ENCODE results near the gene CCNH.
A peak's percentile ranks its signal among the peaks of the same experiment; 100 is the strongest.

CCNH gene

DNA sequence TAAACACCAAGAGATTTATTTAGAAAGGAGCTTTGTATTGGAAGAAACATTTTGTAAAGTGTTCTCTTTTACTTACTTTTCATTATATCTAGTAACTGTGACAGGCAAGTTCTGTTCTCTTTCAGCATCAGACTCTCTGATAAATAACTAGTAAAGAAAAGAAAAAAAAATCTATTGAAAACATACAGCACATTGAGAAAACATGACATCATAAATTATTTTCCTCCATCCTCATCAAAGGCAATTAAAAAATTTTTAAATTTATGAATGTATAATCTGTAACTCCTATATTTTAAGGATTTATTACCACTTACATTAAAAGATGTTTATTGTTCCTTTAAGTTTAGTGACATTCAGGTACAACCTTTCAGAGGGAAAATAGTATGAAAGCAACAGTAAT is 11.1 kb downstream of the CCNH start:
- no peak for DNase-seq

DNA sequence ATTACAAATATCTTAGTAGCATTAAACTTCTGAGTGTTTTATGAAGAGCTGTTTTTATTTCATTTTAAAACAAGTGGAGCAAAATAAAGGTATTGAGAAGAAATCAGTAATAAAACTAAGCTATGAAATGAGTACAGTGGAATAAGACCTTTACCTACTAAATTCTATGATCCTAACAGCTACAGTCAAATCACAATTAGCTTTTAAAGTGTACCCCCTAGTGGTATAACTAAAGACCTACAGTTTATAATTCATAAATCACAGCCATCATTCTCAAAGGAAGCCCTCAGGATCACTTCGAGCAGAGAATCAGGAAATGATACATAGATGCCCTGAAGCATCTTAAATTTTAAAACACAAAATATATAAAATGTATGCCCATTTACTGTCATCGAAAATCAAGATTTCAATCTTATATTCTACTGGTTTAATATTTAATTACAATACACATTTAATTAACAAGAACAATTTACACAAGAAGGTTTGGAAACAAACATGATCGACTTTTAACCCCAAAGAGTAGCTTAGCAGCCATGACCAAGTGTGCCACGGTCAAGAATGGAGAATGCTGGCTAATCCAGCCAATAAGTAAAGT is 12.3 kb downstream of the CCNH start:
- peak; percentile 2 for DNase-seq

DNA sequence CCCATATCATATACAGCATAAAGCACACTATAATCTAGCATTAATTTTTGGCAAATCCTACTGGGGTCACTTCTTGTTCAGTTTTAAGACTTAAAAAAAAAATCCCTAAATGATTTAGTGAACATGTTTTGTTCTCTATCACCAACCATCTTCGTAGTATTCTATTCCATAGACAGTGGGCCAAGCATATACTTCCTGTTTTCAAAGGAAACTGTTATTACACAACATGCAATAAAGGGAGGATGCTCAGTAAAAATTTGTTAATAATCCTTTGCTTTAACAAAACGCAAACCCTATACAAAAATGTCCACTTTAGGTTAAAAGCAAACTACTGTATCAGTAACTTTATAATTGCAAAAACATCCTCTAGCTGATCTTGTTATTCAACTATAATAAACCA is 13.0 kb downstream of the CCNH start:
- no peak for DNase-seq

DNA sequence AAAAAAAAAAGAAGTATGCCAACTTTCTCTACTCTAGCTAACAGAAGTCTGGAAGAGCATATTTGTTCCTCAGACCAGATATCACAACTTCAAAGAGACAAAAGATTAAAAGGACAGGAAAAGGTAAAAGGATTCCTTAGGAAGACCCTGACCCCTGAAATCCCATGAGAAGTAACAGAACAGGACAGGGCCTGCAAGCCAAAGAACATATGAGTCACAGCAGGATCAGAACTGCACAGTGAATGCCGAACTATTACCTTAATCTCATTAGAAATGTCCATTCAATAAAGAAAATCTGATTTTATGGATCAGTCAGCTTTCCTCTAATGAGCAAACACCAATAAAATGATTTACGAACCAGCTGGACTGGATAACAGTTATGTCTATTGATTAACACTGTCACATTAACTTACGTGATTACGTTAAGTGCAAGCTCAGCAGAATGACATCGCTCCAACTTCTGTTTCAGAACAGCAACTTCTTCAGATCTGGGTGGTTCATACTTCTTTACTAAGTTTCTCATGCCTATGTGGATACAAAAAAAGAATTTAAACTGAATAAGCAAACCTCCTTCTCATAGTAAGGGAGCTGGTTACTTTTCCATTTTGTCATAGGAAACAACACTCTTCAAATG is 13.6 kb downstream of the CCNH start:
- DNase-seq = no peak

DNA sequence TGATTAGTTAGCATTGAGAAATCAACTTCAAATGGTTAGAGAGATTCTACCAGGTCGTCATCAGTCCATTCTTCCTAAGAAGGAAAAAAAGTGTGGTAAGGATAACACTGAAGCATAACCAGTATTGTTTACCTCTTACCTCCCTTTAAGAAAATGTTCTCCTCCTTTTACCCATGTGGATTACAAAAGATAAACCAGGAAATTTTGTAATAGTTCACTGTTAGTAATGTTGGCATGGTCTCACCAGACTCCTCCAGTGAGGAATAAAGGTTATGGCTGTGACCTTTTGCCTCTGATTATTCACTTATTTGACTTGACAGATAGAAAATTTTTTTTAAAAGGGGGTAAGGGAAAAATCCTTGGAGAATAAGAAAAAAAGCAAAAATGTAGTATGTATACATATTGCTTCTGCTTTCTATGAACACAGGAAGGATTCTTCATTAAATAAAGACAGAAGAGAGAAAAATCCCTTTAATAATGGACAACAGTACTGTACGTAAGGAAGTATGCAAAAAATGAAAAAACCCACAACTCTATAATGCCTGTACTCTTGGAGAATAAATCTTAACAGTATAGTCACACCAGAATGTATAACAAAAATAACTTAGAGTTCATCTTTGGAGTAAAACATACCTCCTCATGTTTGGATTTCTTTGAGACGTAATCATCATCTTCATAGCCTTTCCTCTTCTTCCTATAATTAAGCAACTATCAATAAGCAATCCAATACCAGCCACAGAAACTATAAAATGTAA is 18.1 kb downstream of the CCNH start:
- DNase-seq = no peak

DNA sequence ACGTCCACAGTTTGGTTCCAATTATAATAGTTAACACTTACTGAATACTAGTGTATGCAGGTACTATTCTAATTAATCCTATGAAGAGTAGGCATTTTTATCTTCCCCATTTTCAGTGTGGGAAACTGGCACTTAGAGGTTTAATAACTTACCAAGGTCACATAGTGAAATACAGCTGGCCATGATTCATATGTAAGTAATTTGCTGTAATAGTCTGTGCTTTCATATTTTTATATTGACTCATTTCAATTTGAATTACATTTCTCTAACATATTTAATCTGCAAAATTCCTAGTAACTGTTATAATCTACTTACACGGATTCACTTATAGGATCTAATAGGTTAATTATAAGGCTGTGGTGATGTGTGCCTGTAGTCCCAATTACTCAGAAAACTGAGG is 19.4 kb downstream of the CCNH start:
- DNase-seq = no peak

DNA sequence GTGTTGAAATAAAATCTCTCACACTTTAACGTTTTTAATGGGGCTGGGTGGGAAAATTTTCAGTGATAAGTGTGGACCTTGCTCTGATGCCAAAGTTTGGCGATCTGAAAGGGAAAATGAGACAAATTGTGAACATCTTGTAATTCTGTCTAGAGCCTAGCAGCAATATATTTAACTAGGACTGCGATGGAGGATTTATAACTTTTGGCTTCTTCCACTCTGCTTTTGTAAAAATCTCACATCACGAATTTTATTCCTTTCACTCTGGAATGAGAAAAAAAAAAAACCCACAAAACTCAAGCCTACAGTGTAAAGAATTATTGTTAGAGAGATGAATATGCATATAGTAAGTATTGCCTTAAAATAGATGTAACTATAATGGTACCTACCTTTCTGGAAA is 19.9 kb downstream of the CCNH start:
- DNase-seq = no peak

DNA sequence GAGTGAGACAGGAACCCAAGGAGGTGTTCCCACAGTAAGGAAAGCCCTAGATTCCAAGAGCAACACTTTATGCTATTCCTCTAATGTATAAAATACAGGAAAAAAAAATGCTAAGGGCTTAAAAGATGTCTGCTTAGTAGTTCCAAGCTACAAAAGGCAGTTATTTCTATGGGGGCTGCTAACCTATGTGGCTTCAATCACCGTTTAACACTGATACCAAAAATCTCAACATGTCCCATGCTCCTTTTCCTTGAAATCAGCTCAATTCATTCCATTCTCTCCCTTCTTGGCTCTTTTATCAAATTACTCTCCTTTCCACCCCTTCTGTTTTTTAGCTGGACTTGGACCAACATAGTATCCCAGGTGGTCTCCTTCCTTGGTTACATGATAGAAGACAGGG is 20.6 kb downstream of the CCNH start:
- DNase-seq = no peak

DNA sequence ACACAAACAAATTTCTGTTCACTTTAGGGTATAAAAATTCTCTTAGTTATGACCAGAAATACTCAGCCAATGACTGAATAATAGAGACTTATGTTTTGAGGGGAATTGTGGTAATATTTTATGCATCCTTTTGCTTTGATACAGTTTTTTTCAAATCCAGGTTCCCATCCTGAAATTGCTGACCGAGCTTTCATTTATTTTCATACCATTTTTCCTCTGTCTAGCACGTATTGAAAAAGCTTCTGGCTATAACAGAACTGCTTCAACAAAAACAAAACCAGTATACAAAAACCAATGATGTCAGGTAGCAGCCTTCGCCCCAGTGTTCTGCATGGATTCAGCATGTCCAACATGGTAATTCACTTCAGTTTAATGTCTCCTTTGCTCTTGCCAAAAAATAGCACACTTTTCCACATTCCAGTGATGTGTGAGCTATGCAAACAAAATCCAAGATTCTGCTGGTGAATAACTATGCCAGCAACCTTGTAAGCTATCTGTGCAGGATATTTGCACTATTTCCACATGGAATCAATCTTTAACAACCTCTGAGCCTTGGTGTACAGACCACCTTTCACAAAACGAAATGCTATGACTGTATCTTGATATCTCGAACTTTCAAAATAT is 22.0 kb downstream of the CCNH start:
- no peak for DNase-seq

DNA sequence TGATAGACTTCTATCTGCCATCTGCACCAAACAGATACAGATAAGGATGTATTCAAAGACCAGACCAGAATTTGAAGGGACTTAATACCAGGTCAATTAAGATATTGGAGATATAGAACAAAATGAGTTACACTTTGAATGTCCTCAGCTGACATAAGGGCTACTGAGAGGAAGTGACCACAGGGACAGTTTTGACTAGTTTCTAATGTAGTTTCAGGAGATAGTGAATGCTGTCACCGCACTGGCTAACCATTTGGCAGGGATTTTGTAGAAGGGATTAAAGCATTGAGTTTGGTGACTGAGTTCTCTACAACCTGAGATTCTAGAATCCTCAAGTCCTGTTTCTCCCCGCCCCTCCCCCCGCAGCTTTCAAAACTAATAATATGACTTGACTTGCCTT is 22.7 kb downstream of the CCNH start:
- DNase-seq = no peak

DNA sequence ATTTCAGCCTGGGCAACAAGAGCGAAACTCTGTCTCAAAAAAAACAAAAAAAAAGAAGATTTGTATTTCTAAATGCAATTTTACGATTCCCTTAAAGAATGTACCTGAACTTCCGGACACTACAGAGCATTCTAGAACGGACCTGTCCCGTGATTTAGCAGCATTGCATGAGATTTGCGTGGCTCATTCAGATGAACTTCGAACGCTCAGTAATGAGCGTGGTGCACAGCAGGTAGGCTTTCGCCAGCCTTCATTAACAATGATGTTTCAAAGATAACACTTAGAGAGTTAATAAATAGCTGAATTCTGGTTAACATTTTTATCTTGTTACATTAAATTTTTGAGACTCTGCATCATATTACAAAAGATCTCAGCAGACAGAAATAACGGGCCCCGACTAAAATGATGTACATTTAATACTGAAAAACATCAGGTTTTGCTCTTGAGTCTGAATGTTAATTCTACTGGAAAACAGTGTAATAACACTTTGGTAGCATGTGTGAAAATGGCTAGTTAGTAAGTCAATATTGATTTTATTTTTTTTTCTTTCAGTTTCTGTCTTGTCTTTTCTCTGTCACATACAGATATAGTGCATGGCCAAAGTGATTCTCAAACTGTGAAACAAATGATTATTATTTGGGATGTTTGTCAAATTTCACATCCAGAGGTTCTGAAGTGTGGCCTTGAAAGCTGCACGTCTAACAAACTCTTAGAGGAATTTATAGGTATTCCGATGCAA is 23.3 kb downstream of the CCNH start:
- no peak for DNase-seq

DNA sequence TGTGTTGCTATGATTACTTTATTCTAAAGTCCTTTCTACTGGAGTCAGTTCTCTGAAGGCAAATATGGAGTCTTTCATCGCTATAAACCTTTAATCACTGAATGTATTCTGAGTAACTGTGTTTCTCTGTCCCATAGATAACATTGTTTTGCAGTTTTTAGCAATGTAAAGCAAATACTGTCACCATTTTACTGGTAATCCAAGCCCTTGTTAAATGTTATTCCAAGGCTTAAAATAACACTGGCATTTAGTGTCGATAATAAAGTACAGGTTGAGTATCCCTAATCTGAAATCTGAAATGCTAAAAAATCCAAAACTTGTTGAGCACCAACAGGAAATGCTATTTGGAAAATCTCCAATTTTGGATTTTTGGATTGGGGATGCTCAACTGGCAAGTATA is 24.6 kb downstream of the CCNH start:
- DNase-seq = no peak

DNA sequence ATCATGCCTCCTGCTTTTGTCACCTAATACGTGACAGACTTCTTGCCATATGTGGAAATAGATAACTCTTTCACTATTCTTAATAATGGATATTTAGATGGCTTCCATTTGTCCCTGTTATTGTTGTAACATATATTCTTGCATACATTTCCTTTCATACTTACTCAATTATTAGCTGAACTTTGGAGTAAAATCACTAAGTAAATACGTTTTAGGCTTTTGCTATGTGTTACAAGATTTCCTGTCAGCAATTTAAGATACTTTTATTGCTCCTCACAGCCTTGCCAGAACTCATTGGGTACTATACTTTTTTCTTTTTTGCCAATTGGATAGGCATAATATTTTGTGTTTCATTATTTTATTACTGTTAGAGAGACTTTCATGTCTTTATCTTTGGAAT is 26.9 kb downstream of the CCNH start:
- DNase-seq = no peak

DNA sequence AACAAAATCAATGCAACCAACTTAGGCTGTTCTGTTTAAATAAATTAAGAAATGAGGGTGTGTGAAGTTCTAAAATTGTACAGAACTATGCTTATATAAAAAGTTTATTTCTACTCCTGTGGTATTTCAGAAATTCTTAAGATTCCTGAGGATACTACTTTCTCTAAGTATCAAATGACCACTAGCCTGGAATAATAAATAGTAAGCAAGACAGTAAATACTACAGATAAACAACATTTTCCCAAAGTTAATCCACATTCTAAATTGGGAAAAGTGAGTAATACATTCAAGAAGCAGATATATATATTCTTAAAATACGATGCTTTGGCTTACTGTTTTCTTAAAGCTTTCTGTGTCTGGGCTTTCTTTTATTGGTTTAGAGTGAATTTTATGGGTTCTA is 29.5 kb downstream of the CCNH start:
- DNase-seq = no peak

DNA sequence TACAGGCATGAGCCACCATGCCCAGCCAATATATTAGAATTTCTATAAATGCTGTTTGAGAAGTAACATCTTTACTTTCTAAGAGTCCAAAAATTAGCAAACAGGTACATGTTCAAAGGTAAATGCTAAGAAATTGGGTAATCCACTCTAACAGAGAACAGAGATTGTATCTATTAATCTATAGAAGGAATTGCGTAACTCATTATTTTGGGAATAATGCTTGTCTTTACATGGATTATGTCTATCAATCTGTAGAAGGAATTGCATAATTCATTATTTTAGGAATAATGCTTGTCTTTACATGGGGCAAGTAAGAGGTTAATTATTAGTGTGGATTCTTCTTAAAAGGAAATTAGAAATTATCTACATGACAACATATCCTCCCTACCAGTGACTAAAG is 30.5 kb downstream of the CCNH start:
- no peak for DNase-seq

DNA sequence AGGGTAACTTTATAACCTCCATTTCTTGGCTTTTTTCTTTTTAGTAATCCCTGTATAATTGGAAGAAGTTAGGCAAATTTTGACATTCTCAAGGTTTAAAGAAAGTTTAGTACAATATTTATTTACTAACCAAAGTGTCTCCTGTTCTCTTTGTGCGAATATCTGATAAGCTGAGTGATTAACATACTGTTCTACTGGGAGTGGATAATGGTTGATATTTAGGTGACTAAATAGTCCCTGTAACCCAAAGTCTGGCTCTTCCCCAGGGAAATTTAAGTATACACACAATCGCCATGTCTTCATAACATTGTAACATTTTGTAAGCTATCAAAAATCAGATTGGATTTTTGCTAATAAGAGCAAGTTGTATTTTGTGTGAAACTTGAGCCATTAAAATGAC is 40.0 kb downstream of the CCNH start:
- DNase-seq = no peak

DNA sequence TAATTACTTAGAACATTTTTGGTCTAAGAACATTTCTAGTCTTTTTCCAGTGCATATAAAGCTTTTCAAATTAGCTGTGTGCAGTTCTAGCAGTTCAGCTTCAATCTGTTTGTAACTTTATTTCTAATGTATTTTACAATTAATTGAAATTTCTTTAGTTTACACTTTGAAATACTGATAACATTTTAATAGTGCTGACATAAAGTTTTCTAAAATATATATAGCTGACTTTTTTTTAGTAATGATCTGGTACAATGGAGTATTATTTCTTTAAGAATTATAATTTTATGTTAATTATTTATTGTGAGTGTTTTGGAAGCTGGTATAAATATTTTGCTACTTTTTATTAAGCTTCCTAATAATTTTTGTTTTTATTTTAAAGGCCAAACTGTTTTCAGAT is 43.3 kb downstream of the CCNH start:
- DNase-seq = no peak

DNA sequence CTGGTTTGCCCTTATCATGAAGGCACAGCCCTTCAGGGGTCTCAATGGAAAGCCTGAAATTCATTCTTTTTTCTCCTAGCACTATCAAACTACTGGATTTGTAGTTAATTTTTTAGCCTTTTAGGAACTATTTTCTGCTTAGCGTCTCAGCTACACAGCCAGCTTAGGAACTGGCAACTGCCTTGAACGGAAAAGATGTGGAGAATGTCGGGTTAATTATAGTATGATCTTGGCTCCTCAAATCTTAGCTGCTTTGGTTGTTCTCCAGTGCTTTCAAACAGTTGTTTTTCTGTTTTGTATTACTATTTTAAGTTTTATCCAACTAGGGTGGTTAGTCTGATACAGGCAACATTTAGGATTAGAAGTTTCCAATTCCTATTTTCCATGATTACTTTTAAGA is 44.1 kb downstream of the CCNH start:
- no peak for DNase-seq

DNA sequence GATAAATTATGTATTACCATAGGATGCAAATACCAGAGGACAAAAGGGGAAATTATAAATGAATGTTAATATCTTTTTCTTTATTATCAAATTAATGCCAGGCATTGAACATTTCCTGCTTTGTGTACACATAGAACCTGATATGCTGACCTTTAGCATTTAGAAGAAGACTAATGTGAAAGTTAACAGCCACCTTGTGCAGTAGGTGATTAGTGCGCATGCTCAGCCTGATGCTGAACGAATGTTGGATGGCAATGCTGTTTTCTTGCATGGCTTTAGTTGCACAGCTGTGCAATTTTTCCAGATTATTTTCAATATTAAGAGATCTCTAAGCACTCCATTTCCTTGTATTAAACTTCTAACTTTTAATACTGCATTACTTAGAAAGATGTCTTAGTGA is 45.5 kb downstream of the CCNH start:
- no peak for DNase-seq

DNA sequence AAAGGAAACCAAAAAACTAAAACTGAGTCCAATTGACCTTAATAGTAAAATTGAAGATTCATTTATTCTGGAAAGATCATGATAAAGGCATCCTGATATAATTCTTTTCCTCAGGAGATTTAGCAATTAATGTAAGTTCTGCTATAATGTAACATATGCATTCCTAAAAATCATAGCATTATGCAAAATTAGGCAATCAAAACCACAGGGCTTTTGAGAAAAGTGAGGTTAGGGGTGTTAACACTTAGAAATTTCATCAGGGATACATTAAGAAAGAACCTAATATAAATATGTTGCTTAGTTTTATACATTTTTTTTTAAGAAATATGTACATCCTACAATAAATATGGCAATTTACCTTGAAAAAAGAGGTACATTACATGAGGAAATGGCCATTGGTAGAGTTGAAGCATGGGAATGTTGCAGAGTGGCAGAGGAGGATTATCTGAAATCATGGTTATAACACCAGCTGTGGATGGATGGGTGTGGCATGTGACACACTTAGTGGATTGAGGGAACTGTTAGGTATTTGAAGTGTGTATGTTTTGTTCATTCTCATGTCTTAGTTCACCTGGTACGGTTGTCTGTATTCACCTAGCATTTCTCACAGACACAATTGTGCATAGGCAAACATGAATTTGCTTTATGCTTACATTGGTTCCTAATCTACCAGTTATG is 51.1 kb downstream of the CCNH start:
- no peak for DNase-seq

DNA sequence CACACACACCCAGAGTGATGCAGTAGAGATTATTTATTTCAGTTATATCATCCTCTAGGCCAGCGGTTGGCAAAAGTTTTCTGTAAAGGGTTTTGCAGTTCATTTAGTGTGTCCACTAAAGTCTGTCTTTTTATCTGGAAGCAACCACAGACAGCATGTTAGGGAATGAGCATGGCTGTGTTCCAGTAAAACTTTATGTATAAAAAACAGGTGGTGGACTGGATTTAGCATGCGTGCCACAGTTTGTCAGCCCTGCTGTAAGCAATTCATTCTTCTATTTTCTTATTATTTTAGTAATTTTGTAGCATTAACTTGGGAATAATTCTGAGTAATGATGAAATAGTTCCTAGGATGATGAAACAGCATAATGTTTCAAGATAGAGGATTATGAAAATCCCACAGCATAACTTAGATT is 51.7 kb downstream of the CCNH start:
- DNase-seq = no peak

DNA sequence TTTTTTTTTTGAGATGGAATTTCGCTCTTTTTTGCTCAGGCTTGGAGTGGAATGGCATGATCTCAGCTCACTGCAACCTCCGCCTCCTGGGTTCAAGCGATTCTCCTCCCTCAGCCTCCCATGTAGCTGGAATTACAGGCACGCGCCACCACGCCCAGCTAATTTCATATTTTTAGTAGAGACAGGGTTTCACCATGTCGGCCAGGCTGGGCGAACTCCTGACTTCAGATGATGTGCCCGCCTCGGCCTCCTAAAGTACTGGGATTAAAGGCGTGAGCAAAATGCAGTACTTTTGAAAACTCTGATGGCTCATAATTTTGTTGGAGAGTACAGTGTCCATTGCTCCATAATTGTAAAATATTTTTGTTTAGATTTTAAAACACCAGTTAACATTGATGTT is 52.6 kb downstream of the CCNH start:
- no peak for DNase-seq

DNA sequence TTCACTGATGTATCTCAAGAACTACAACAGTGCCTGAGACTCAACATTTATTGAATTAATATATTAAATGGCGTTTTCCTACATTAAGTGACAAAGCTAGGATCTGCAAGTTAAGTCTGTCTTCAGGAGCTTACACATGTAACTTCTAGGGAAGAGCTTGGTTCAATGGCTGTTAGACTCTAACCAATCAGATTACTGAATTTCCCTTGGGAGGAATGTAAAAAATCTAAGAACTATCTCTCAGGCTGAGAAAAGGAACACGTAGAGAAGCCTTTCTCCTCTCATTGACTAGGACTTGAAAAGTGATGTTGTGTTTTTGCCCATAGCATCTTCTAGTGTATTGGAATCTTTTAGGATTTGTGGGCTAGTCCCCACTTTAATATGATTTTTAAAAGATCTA is 53.6 kb downstream of the CCNH start:
- DNase-seq = no peak

All from DMS79 treated with DMSO at 0.1 percent for 48 hours (cell line).